Mesodermal cell (in vitro differentiated cells): ENCODE data around the gene CFHR1.

Experiments used
- H3K27ac ChIP-seq: 2 replicates; pipeline ENCODE4 v1.7.0; 2013; ENCODE audit warnings: mild to moderate bottlenecking, low read depth, low read length, moderate library complexity; ENCODE audit not compliant: severe bottlenecking
- H3K36me3 ChIP-seq: 2 replicates; pipeline ENCODE4 v1.7.1; 2013; ENCODE audit warnings: mild to moderate bottlenecking, low read length, moderate library complexity; ENCODE audit not compliant: control insufficient read depth, insufficient read depth
- H3K4me1 ChIP-seq: one replicate; pipeline ENCODE4 v1.7.1; 2013; ENCODE audit warnings: mild to moderate bottlenecking, low read length; ENCODE audit not compliant: insufficient read depth, control insufficient read depth, poor library complexity, severe bottlenecking
- H3K4me3 ChIP-seq: 2 replicates; pipeline ENCODE4 v1.7.0; 2013; ENCODE audit warnings: low read length, control low read depth, mild to moderate bottlenecking; ENCODE audit not compliant: insufficient read depth, poor library complexity, severe bottlenecking; ENCODE audit errors: extremely low read depth
- H3K9me3 ChIP-seq: 2 replicates; pipeline ENCODE4 v1.7.1; 2013; ENCODE audit warnings: mild to moderate bottlenecking, low read length, moderate library complexity; ENCODE audit not compliant: control insufficient read depth
- WGBS, 2 experiments: methylation state at CpG; one replicate each; pipeline ENCODE4 v1.1.5; 2013; ENCODE audit warnings: missing lambda C conversion rate in 2 of 2; ENCODE audit not compliant: insufficient coverage in 2 of 2; 5-methylcytosine and 5-hydroxymethylcytosine counted together

The CFHR1 gene

DNA sequence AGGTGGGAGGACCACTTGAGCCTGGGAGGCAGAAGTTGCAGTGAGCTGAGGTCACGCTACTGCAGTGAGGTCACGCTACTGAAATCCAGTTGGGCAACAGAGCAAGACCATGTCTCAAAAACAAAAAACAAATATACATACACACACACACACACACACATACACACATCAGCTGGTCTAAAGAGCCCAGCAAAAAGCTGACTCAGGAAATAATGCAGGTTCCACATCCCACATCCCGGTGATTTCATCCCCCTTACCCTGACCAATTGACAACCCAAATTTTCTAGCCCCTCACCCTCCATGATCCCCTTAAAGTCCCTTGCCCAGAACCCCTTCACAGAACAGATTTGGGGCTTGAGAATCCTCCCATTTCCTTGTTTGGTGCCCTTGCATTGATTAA lies 56.4 kb downstream of the CFHR1 start:
- Histone ChIP-seq H3K36me3 (no peaks in the 10 kb centered on the region), H3K4me3 (no peak overlapping the region), H3K9me3 (no peaks in the 10 kb centered on the region), H3K4me1 (no peaks in the 10 kb centered on the region), H3K27ac (no peak overlapping the region)
- WGBS, 2 experiments: 86 to 89% methylated on average over 1 of the region's 3 CpGs

- Histone ChIP-seq H3K36me3 (no peaks in the 10 kb centered on the region), H3K9me3 (no peaks in the 10 kb centered on the region), H3K27ac (no peak overlapping the region), H3K4me1 (no peaks in the 10 kb centered on the region), H3K4me3 (peak overlapping the region; percentile 14)
- 14 to 18% methylated on average over 25 to 26 of the region's 29 CpGs for WGBS, 2 experiments
Measured at GRCh38 chr1:196877964-196878363, 58.4 kb downstream of the CFHR1 start.
